Cerebellar cortex (tissue), 1 donor: ENCODE data around the gene PPARD.

Experiments
- DNase-seq: peaks from one replicate; pipeline ENCODE4 v3.0.0-alpha.2; 2015; ENCODE audit warnings: low spot score

PPARD gene

DNA sequence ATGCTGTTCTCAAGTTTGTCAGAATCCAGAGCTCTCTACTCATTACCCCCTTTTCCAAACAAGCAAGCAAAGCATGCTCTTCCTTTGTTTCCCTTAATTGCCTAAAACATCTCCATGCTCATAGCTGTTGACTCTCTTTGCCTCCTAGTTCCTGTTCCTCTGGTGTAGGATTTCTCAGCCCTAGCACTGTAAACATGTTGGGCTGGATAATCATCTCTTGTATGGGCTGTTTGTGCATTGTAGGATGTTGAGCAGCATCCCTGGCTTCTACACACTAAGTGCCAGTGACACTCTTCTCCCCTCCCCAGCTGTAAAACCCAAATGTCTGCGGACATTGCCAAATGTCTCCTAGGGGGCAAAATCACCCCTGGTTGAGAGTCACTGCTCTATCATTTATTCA, 14.0 kb downstream of the PPARD start:
- no peak for DNase-seq

DNA sequence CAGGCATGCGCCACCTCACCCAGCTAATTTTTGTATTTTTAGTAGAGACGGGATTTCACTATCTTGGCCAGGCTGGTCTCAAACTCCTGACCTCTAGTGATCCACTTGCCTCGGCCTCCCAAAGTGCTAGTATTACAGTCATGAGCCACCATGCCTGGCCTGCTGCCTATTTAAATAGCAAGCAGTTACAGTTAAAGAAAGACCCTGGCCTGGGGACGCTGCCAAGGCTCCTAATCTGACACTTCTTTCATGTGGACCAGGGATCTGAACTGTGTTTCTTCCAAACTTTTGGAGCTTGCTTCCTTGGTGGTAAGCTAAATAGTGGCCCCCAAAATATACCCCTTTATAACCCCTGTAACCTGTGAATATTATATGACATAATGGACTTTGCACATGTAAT, 15.3 kb downstream of the PPARD start:
- DNase-seq: no peak

DNA sequence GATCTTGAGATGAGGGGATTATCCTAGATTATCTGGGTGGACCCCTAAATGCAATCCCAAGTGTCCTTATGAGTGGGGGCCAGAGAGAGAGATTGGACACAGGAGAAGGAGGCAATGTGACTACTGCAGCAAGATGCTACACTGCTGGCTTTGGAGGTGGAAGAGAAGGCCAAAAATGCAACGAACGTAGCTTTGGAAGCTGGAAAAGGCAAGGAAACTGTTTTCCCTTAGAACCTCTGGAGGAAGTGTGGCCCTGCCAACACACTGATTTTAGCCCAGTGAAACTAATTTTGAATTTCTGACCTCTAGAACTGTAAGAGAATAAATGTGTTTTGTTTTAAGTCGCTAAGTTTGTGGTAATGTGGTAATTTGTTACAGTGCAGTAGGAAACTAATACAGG, 15.7 kb downstream of the PPARD start:
- no peak for DNase-seq

DNA sequence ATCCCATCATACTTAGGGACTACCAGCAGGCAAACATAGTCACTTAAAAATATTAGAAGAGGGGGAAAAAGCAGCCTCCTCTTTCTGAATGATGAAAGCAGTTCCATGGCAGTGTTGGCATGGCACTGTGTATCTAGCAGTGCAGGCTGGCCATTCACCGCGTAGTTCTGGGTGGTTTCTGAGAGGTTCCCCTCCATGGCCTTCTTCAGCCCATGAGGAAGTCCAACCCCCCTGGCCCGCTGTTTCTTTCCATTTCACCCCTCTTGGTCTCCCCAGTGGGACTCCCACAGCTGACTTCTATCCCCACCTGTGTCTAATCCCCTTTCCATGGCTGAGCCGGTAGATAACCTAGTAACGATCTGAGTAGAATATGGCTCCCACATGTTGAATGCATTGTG, 17.0 kb downstream of the PPARD start:
- DNase-seq: no peak

DNA sequence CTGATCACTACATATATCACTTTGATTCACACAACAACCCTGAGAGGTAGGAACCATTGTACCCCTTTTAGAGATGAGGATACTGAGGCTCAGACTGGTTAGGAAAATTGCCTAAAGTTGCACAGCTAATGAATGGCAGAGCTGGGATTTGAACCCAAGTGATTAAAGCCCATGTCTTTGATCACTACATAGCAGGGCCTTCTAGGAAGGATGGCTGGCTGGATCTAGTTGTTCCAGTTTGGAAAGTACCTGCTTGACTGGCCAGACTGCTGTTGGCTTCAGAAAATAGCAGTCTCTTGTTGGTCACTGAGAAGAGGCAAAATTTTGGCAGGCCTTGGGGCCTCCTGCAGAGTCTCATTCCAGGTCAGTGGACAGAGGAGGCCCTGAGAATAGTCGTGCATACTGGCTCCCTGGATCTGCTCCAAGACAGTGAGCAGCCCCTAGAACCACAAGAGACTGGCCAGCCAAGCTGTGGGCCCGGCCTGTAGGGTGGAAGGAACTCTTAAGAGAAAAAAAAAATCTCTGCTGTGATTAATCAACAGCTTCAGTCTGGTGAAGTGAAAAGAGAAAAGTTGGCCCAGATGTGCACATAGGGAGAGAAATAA, 17.5 kb downstream of the PPARD start:
- DNase-seq: peak; percentile 89

DNA sequence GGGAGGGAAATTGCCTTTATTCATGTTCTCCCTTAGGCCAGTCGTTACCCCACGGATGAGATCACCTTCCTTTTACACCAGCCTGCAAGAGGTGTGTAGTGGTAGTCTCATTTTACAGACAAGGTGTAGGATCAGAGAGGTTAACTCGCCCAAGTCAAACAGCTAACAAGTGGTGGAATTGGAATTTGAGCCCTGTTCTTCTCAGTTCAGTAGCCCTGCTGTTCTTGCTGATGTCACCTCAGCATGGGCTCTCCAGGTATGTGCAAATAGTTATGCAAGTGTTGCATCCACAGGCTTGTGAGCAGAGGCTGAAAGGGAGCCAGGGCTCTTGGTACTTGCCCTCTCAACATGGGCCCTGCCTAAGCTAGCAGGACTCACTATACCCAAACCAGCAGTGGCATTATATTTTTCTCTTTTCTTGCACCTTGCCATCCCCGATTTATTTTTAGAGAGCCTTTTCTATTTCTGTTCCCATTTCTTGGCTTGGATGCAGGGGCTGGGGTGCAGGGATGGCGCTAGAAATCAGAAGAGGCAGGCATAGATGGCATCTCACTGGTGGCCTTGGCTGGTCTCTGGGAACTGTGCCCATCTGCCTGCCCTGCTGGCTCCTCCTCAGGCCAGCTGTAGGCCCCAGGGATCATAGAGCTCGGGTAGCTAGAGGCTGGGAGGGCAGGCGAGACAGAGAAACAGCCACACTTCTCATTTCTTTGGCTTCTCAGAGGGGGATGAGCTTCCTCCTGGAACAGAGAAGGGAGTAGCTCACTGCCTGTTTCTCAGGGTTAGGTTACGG, 18.2 kb downstream of the PPARD start:
- DNase-seq: peak; percentile 75

DNA sequence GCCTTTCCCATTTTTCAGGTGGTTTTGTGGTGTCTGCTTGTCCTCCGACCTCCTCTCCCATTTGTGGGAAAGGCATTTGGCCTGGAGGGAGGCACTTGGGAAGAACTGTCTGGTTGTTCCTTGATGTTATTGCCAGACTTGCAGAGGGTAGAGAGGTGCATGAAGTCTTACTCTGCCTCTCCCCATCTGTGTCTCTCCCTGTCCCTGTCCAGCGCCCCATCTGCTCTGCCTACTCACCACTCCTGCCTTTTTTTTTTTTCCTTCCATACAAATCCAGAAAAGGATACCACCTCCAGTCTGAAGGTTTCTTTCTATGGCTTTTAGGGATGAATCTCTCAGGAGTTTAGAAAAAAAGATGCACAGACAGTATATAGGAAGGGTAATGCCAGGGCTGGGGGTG, 19.8 kb downstream of the PPARD start:
- DNase-seq: no peak

DNA sequence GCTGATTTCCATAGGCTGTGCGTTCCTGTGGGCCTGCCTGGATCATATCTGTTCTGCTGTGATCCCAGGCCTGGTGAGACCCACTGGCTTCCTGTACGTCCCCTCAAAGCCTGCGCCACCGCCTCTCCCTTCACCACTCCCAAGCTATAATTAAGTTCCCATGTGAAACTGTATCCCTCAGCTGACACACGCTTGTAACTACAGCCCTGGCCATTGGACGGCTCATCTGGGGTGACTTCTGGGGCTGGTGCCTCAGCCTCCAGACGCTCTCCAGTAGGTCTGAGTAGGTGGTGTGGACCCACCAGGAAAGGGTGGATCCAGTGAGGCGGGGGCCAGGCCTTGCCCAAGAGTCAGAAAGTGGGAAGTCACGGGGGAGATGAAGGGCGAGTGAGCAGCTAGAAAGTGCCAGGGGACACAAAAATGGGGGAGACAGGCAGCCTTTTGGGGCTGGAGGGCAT, 21.0 kb downstream of the PPARD start:
- DNase-seq: peak; percentile 82

DNA sequence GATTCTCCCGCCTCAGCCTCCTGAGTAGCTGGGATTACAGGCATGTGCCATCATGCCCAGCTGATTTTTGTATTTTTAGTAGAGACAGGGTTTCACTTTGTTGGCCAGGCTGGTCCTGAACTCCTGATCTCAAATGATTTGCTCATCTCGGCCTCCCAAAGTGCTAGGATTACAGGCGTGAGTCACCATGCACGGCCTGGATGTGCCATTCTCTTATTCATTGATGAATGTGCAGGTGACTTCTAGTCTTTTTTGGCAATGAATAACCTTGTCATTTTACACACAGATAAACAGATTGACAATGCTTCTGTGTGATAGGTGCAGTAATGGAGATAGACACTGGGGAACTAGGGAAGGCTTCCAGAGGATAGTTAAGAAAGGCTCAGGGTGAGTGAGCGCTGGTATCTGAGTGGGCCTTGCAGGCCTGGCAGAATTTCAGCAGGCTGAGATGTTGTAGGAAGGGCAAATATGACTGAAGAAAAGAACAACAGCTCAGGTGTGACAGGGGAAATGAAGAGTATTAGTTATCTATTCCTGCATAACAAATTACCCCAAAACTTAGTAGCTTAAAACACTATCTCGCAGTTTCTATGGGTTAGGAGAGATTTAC, 23.3 kb downstream of the PPARD start:
- DNase-seq: no peak

DNA sequence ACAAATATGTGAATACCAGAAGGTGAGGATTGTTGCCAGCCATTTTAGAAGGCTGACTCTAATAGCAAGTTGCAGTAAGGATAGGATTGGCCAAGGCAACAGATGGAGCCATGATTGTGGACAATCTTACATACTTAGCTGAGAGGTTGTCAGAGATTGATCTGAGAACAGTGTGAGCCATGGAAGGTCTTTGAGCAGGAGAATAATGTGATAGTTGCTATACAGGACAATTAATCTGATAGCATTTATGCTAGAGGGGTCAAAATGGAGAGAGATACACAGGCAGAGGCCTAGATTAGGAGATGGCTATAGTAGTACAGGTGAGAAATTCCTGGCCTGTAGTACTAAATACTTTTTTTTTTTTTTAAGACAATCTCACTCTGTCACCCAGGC, 23.8 kb downstream of the PPARD start:
- no peak for DNase-seq

DNA sequence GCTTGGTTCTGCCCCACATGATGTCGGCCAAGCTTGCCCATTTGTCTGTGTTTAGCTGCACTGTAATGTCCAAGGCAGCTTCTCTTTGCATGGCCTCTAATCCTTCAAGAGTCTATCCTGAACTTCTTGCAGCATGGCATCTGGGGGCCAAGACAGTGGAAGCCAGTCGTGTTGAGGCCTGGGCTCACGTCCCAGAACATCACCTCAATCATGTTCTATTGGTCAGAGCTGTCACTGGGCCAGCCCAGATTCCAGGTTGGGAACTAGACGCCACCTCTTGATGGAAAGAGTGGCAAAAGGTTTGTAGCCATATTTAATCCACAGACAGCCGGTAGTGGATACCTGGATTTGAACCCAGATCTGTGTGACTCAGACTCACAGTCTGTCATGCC, 25.3 kb downstream of the PPARD start:
- no peak for DNase-seq

DNA sequence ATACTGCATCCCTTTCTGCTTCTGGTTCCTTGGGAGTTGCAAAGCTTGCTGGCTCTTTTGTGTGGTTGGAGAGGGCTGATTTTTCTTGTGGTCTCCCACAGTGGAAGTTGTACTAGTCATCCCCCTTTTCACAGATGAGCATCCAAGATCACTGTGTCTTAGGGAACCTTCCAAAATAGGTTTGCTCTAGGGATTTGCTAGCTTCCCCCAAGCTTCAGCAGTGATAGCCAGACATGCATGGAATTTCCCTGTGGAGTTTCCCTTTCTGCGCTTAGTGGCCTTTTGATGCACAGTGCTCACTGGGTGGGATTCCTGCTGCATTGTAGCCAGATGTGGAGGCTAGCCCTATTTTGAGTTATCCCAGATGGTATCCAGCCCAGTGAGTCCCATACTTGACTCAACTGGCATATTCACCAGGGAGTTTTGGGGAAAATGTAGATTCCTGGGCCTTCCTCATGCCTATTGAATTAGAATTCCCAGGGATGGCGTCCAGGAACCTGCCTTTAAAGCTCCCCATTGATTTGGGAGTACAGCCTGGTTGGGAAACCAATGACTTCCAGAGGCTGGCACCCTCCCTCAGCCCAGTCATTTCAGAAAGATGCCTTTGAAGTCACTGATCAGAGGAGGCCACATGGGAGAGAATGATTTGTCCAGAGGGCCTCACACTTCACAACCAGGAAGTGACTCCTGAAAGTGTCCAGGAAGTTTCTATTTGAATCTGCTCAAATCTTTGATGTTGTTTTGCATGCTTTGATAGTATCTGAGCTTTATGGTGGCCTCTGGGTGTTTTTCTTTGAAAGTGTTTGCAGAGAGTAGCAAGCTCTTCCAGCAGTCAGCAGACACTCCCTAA, 25.9 kb downstream of the PPARD start:
- no peak for DNase-seq

DNA sequence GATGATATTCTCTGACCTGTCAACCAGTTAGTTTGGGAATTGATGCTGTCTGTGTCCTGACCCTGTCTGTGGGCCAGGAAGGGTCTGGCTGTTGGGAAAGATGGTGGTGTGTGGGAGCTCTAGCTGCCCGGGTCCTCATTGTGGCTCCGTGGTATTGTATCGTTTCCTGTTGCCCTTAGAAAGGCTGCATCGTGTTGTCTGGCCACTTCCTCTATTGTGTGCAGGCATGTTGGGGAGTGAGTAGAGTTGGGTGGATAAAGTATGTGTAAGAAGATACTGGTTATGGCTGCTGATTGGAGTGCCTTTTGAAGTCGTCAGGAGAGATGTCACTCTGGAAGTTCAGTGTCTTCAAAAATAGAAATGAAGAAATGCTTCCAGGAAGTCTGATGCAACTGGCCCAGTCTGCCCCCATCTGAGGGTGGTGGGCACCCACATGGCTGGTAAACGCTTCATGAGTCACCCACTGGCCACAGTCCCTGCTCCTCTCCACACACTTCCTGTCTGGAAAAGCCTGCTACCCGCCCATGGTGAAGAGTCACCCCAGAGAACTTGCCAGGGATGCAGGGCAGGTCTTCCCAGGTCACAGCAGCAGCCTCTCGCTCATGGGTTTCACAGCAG, 27.9 kb downstream of the PPARD start:
- no peak for DNase-seq

DNA sequence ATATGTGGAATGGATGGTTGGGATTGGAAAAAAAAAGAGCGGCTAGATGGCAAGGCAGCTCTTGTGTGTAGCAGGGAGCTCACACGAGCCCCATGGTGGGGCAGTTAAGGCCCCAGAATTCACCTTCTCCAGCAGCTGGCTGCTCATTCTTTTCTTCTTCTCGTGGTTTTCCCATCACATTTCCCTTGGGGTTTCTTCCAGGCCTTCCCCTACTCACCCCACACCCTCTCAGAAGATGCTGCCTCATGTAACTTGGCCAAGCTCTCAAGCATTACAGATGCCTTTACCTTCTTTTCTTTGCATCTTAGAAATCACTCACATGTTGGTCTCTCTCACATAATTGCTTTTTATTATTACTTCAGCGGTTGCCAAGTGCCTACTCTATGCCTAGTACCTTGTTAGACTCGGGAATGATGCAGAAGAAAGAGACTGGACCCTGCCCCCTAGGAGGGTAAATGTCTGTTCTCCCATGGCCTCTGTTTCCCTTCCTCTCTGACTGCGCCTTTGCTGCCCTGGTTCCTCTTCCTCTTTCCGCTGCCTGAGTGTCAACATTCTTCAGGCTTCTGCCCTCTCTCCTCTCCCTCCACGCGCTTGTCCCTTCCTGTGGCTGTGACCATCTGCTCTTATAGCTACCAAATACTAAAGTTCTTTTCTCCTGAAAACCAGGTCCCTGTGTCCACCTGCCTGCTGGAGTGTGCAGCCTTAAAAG, 28.6 kb downstream of the PPARD start:
- peak; percentile 83 for DNase-seq

DNA sequence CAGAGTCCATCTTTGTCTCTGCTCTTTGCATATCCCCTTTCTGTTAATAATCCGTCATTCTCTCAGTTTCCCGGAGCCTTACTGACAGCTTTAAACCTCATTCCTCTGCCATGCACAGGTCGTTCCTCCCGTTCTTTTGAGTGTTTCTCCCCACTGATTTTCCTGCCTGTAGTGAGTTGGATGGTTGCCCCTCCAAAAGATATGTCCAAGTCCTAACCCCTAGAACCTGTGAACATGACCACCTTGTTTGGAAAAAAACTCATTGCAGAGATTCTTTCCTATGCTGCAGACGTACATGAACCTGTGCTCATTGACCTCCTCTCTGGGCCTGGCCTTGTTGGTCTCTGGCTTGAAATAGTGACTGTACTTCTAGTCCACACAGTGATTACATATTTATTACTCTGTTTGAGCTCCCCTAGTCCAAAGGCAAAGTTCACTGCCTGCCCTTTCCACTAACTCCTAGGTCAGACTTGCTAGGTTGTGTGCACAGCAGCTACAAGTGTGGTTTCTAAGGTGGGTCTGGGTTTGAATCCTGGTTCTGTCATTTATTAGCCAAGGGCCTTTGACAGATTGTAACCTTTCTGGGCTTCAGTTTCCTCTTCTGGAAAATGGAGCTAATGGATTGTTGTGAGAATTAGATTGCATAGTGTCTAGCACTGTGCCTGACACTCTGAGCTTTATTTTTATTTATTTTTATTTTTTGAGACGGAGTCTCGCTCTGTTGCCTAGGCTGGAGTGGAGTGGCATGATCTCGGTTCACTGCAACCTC, 29.3 kb downstream of the PPARD start:
- no peak for DNase-seq

DNA sequence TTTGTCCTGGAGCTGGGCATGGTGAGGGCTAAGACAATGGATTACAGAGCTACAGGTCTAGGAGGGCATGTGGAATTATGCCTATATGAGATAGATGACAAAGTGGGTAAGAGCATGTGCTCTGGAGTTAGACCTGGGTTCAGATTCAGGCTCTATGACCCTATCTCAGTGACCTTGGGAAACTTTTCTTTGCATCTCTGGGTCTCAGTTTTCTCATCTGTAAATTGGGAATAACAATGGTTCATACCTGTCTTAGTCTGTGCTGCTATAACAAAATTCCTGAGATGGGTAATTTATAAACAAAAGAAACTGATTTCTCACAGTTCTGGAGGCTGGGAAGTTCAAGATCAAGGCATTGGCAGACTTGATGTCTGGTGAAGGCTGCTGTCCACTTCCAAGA, 30.3 kb downstream of the PPARD start:
- no peak for DNase-seq

DNA sequence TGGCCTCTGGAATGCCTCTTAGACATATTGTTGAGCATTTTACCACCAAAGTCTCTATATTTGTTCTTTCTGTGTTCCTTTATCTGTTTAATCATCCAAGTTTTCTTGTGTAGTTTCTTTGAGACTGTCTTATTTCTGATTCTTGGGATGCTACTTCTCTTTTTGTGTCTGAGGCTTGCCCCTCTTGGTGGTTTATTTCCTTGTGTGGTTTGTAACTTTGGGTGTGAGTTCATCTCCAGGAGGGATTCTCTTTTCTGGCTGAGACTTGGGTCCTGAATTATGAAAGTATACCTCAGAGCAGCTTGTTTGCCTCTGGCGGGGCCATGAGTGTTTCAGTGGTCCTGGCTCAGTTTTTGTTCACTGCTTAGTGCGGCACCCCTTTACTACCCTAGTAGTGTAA, 33.9 kb downstream of the PPARD start:
- no peak for DNase-seq

DNA sequence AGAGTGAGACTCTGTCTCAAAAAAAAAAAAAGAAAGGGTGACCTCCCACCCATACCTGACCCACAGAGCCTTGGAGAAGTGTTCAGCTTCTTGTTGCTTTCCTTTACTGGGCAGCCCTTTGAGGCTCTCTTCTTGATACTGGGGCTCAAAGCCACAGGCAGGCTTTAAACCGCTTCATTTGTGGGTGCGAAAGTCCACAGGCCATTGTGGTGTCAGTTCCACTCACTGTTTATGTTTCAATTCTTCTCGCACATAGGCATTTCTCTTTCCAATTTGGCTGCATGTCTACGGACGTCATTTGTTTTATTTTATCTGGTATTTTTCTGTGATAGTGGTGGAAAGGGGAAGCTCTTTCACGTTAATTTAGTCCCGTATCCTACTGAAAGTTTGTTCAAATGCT, 34.6 kb downstream of the PPARD start:
- no peak for DNase-seq

DNA sequence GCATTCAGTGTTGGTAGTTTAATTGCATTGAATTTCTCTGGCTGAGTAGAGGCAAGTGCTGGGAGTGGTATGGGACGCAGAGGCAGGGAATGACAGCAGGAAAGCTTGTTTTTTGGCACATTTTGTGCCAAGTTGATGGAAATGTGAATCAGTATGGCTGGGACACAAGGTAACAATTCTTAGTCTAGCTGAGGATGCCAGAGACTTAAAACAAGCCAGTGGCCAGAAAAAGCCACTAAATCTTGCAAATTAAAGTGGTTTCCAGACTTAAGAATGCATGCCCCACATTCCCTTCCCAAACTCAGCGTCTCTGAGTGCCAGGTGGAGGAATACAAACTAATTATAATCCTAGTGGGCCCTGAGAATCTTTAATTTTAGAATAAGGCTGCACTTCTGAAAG, 35.9 kb downstream of the PPARD start:
- no peak for DNase-seq

DNA sequence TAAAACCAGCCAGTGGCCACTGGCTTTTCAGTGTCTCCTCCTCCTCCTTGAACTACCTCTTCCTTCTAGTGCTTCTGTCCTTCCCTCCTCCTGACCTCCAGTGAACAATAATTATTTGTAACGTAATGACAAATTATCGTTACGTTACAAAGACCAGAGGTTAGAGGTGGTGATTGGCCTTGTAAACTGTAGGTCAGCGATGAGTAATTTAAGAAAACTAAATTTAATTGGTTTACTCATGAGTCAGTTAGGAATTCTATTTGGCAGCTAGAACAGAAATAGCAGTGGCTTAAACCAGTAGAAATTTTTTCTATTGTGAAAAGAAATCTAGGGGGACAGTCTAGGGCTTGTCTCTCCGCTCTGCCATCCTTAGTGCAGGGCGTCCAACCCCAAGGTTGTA, 38.8 kb downstream of the PPARD start:
- DNase-seq: no peak

DNA sequence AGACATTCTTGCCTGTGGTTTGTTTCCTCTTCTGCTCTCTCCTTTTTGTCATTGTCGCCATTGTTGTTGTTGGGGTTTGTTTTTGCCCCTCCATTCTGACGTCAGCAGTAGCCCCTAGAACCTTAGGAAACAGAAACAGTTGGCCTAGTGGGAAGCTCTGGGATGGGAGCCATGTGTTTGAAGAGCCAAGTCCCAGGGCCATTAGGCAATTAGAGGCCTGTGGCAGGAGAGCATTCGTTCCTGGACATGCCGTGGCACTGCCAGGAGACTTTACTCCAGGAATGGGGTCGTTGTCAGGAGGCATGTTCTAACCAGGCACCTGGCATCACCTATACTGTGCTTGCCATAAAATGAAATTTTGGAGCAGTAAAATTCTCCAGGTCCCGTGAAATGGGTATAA, 39.7 kb downstream of the PPARD start:
- DNase-seq: no peak
